Smooth muscle cell (in vitro differentiated cells): Measurements from ENCODE around the gene HOXB8. TPM values are rescaled to one million over a fixed set of nuclear protein-coding genes. Genes with fewer than 3 reads are reported as not detected.

Experiments
- DNase-seq: peaks from one replicate; lab custom pipeline; 2025; ENCODE audit not compliant: unreplicated experiment; lab: John Stamatoyannopoulos, UW
- H2AFZ ChIP-seq: fragments of 200-600 bp; sonication (generic); 2 replicates; pipeline ENCODE4 v1.6.0; 2016; ENCODE audit warnings: antibody characterized with exemption, low read depth, mild to moderate bottlenecking
- H3F3A ChIP-seq: fragments of 200-600 bp; sonication (generic); 2 replicates; pipeline ENCODE4 v1.6.0; 2017; ENCODE audit warnings: antibody characterized with exemption, low read depth
- H3K27ac ChIP-seq: fragments of 200-600 bp; sonication (generic); 2 replicates; pipeline ENCODE4 v1.5.1; 2016; ENCODE audit warnings: low read depth, mild to moderate bottlenecking
- H3K27me3 ChIP-seq: fragments of 200-600 bp; sonication (generic); 2 replicates; pipeline ENCODE4 v1.6.1; 2016; ENCODE audit warnings: low read depth, mild to moderate bottlenecking
- H3K36me3 ChIP-seq: fragments of 200-600 bp; sonication (generic); 2 replicates; pipeline ENCODE4 v1.5.1; 2016; ENCODE audit warnings: low read depth
- H3K4me1 ChIP-seq: fragments of 200-600 bp; sonication (generic); 2 replicates; pipeline ENCODE4 v1.5.1; 2016; ENCODE audit warnings: low read depth
- H3K4me2 ChIP-seq: fragments of 200-600 bp; sonication (generic); 2 replicates; pipeline ENCODE4 v1.6.0; 2016; ENCODE audit warnings: mild to moderate bottlenecking
- H3K4me3 ChIP-seq: fragments of 200-600 bp; sonication (generic); 2 replicates; pipeline ENCODE4 v1.5.1; 2016; ENCODE audit warnings: mild to moderate bottlenecking
- H3K79me2 ChIP-seq: fragments of 200-600 bp; sonication (generic); 2 replicates; pipeline ENCODE4 v1.6.0; 2016; ENCODE audit warnings: low read depth, mild to moderate bottlenecking
- H3K9ac ChIP-seq: fragments of 200-600 bp; sonication (generic); 2 replicates; pipeline ENCODE4 v1.6.0; 2016; ENCODE audit warnings: low read depth
- H3K9me3 ChIP-seq: fragments of 200-600 bp; sonication (generic); replicated peaks from 2 replicates; pipeline ENCODE4 v1.5.1; 2016; ENCODE audit warnings: low read depth
- H4K20me1 ChIP-seq: fragments of 200-600 bp; sonication (generic); 2 replicates; pipeline ENCODE4 v1.6.0; 2016; ENCODE audit warnings: low read depth
- CTCF ChIP-seq: fragments of 200-600 bp; sonication (generic); IDR thresholded peaks from 2 replicates; pipeline ENCODE4 v1.5.1; 2017; ENCODE audit warnings: borderline replicate concordance, mild to moderate bottlenecking, antibody characterized with exemption; ENCODE audit not compliant: insufficient read depth, poor library complexity, severe bottlenecking
- whole genome bisulfite sequencing: methylation state at CpG from one replicate; pipeline ENCODE4 v1.1.7; 2016; ENCODE audit warnings: low lambda C conversion rate; 5-methylcytosine and 5-hydroxymethylcytosine counted together
- polyA plus RNA-seq: library from polyadenylated mRNA; unstranded; fragments of >200 nt; fragmentation: Nextera tagmentation; extraction: Ambion mirVana; gene quantifications from 2 replicates; pipeline ENCODE4 v1.2.1, GENCODE V29; 2016
- total RNA-seq: library from RNA; depleted of rRNA; stranded (reverse); fragments of >200 nt; gene quantifications from 2 replicates; pipeline ENCODE4 v1.2.3, GENCODE V29; 2014

The HOXB8 gene
- total and polyA plus RNA-seq, 2 experiments from 2014 or later = 0.94 to 2.0 TPM

GRCh38 chr17:48597778-48598631, 17.1 kb downstream of the HOXB8 start:
- H3K4me3 ChIP-seq = peak overlapping the region; percentile 57
- H2AFZ ChIP-seq = no peak overlapping the region
- peaks cover 91% of the 10 kb centered on the region for H4K20me1 ChIP-seq
- peak overlapping the region; percentile 98 for H3K4me2 ChIP-seq
- peaks cover 13% of the 10 kb centered on the region for H3K4me1 ChIP-seq
- peaks cover 7% of the 10 kb centered on the region for H3K27me3 ChIP-seq
- peak overlapping the region; percentile 79 for H3K27ac ChIP-seq
- H3K79me2 ChIP-seq = peaks cover 89% of the 10 kb centered on the region
- no peaks in the 10 kb centered on the region for H3K36me3 ChIP-seq
- TF ChIP-seq CTCF = no peak
- H3K9me3 ChIP-seq = no peaks in the 10 kb centered on the region
- DNase-seq = no peak
- H3K9ac ChIP-seq = peak overlapping the region; percentile 69
- WGBS = 1% methylated on average over 67 of the region's 68 CpGs
- peaks cover 18% of the 10 kb centered on the region for H3F3A ChIP-seq

- H3K4me2 ChIP-seq = peak overlapping the region; percentile 98
- no peak for DNase-seq
- H3K9me3 ChIP-seq = no peaks in the 10 kb centered on the region
- no peaks in the 10 kb centered on the region for H3K36me3 ChIP-seq
- H3K27ac ChIP-seq = peak overlapping the region; percentile 79
- peak overlapping the region; percentile 57 for H3K4me3 ChIP-seq
- H3F3A ChIP-seq = peaks cover 14% of the 10 kb centered on the region
- H3K4me1 ChIP-seq = peaks cover 17% of the 10 kb centered on the region
- 4% methylated on average over 16 of the region's 16 CpGs for WGBS
- no peak overlapping the region for H2AFZ ChIP-seq
- H3K9ac ChIP-seq = peak overlapping the region; percentile 69
- no peak for TF ChIP-seq CTCF
- peaks cover 92% of the 10 kb centered on the region for H4K20me1 ChIP-seq
- H3K27me3 ChIP-seq = peaks cover 12% of the 10 kb centered on the region
- H3K79me2 ChIP-seq = peaks cover 89% of the 10 kb centered on the region
These were observed 17.6 kb downstream of the HOXB8 start for GRCh38 chr17:48597528-48597777.

- no peaks in the 10 kb centered on the region for H3K36me3 ChIP-seq
- no peaks in the 10 kb centered on the region for H3K9me3 ChIP-seq
- no peak overlapping the region for H2AFZ ChIP-seq
- H4K20me1 ChIP-seq = peaks cover 92% of the 10 kb centered on the region
- peak overlapping the region; percentile 98 for H3K4me2 ChIP-seq
- H3K9ac ChIP-seq = peak overlapping the region; percentile 69
- peaks cover 14% of the 10 kb centered on the region for H3K27me3 ChIP-seq
- H3K4me3 ChIP-seq = peak overlapping the region; percentile 57
- no peak for TF ChIP-seq CTCF
- H3K79me2 ChIP-seq = peaks cover 89% of the 10 kb centered on the region
- H3F3A ChIP-seq = peaks cover 13% of the 10 kb centered on the region
- H3K4me1 ChIP-seq = peaks cover 17% of the 10 kb centered on the region
- 14% methylated on average over 26 of the region's 26 CpGs for WGBS
- H3K27ac ChIP-seq = peak overlapping the region; percentile 79
- no peak for DNase-seq
These were observed 18.2 kb downstream of the HOXB8 start for GRCh38 chr17:48596735-48597527.
